ENCODE data around the gene MC4R.

GRCh38 chr18:60401346-60401745, 28.8 kb upstream of the MC4R start:
- TF ChIP-seq POLR2A (IDR thresholded peaks at IDR 0.05; ENCODE audit: low read length) (no peak), CTCF (IDR thresholded peaks at IDR 0.05) (no peak), MAZ (IDR thresholded peaks at IDR 0.05; ENCODE audit: borderline replicate concordance, low read depth, low read length) (no peak), RAD21 (conservative IDR thresholded peaks at IDR 0.05 in 1 of 2, IDR thresholded peaks at IDR 0.05 in 1 of 2) (no peak), REST (IDR thresholded peaks at IDR 0.05) (no peak), MYC (IDR thresholded peaks at IDR 0.05; ENCODE audit: borderline replicate concordance, low read length) (no peak), CEBPB (IDR thresholded peaks at IDR 0.05) (no peak), KDM1A (IDR thresholded peaks at IDR 0.05; ENCODE audit: low read depth) (no peak), FOSB (CRISPR knock-in tag; IDR thresholded peaks at IDR 0.05) (no peak), BHLHE40 (IDR thresholded peaks at IDR 0.05; ENCODE audit: low read depth, low read length) (no peak), NPAS2 (CRISPR knock-in tag; IDR thresholded peaks at IDR 0.05; ENCODE audit: borderline replicate concordance) (no peak), TP53 (CRISPR knock-in tag; IDR thresholded peaks at IDR 0.05) (no peak), HMGXB4 (CRISPR knock-in tag; IDR thresholded peaks at IDR 0.05; ENCODE audit: borderline replicate concordance) (no peak)

Measured in A549 (cell line).